RPMI7951 (cell line): ENCODE results near the gene GLI1. TPM values are rescaled to one million over a fixed set of nuclear protein-coding genes. Genes with fewer than 3 reads are reported as not detected.
"Not testable (repeated sequence)": the region's sequence is repeated elsewhere in the genome, so short reads cannot be mapped to it uniquely, and the experiment has no call there.

Experiments
- DNase-seq: peaks from one replicate; pipeline ENCODE4 v3.0.0-alpha.2; 2012; ENCODE audit warnings: low read depth
- total RNA-seq: library from RNA; depleted of rRNA; stranded (reverse); fragments of >200 nt; shearing (Covaris generic); gene quantifications from 2 replicates; pipeline ENCODE4 v1.2.3, GENCODE V29; 2014

GLI1 gene
- total RNA-seq, 1 experiment from 2014 or later, result 0.60 TPM

DNA sequence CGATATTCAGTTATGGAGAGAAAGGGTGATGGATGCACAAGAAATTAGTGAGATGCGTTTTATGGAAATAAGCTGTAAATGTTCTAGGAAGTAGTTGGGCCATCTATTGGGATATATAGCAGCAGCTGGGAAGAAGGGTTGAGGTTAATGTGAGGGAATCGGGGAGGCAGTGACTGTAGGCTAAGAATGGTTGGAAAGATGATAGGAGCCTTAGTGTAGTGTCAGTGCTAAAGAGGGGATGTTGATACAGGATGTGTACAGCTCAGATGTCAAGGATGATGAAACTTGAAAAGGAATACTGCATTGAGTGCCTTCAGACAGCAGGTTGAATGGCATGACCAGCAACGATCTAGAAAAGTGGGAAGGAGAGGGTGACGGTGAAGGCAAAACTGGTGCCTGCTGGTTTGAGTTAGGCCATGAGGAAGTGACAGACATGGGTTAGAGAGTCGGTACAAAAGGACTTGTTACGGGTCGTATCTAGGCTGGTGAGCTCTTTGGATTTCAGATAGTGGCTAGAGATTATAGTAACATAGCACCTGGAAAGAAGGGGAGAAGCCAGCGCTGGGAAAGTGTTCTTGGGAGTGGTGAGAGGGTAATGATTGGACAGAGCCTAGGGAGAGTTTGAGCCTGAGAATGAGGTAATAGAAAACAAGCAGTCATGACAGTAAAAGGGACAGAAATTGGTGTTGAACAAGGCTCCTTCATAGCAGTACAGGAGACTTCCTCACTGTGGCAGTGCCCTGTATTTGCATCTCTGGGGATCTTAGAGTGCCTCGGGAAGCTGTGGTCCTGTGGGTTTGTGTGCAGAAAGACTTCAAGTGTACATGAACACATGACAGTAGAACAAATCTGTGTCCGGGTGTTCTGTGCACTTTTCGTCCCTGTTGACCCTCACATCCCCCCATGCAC is 37.9 kb downstream of the GLI1 start:
- DNase-seq, result no peak

DNA sequence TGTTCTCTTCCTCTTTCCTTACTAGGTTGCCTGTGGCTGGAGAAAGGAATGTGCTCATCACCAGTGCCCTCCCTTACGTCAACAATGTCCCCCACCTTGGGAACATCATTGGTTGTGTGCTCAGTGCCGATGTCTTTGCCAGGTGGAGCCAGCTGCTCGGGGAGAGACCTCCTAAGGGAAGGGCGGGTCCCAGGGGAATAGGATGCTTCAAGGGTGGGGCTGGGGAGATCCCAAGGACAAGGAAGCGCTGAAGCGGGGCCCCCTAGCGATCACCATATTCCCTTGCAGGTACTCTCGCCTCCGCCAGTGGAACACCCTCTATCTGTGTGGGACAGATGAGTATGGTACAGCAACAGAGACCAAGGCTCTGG is 38.5 kb downstream of the GLI1 start:
- DNase-seq, result no peak

DNA sequence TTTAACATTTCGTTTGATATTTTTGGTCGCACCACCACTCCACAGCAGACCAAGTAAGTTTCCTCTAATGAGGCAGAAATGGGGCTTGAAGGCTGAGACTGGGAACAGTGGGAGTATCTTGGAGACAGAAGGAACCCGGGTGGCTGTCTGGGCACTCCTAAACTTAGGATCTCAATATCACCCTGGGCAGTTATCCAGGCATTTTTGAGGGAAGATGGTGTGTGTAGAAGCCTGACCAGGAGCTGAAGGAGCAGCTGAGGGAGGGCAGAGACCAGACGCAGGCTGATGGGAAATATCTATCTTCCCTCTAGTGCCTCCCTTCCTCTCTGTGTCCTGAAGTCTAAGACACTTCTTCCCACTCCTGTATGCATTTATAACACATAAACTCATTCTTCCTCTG is 39.0 kb downstream of the GLI1 start:
- no peak for DNase-seq

DNA sequence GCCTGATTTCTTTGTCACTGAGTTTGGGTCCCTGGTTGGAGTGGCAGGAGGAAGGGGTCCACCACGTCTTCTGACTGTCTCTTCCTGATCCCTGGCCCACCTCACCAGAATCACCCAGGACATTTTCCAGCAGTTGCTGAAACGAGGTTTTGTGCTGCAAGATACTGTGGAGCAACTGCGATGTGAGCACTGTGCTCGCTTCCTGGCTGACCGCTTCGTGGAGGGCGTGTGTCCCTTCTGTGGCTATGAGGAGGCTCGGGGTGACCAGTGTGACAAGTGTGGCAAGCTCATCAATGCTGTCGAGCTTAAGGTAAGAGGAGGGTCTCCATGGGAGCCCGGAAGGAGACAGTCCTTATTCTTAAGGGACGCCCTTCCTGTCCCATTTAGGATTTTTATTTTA is 40.6 kb downstream of the GLI1 start:
- DNase-seq, result no peak

DNA sequence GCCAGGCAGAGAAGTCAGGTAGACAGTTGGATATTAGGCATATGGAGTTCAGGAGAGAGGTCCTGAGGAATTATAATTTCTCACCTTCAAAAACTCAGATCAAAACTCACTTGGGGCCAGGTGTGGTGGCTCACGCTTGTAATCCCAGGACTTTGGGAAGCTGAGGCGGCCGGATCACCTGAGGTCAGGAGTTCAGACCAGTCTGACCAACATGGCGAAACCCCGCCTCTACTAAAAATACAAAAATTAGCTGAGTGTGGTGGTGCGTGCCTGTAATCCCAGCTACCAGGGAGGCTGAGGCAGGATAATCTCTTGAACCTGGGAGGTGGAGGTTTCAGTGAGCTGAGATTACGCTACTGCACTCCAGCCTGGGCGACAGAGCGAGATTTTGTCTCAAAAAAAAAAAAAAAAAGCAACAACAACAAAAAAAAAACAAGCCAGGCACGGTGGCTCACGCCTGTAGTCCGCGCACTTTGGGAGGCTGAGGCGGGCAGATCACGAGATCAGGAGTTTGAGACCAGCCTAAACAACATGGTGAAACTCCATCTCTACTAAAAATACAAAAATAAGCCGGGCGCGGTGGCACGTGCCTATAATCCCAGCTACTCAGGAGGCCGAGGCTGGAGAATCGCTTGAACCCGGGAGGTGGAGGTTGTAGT is 42.9 kb downstream of the GLI1 start:
- not testable (repeated sequence) for DNase-seq

DNA sequence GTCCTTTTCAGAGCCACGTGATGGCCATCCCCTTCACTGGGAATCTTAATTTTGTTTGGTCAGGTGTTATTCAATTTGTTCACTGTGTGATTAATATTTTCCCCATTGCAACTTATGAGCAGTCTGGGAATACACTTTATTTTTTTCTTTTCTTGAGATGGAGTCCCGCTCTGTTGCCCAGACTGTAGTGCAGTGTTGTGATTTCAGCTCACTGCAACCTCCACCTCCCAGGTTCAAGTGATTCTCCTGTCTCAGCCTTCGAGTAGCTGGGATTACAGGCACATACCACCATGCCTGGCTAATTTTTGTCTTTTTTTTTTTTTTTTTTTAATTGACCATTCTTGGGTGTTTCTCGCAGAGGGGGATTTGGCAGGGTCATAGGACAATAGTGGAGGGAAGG is 47.0 kb downstream of the GLI1 start:
- not testable (repeated sequence) for DNase-seq

DNA sequence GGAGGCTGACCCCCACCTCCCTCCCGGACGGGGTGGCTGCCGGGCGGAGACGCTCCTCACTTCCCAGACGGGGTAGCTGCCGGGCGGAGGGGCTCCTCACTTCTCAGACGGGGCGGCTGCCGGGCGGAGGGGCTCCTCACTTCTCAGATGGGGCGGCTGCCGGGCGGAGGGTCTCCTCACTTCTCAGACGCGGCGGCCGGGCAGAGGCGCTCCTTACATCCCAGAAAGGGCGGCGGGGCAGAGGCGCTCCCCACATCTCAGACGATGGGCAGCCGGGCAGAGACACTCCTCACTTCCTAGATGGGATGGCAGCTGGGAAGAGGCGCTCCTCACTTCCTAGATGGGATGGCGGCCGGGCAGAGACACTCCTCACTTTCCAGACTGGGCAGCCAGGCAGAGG is 48.2 kb downstream of the GLI1 start:
- DNase-seq, result not testable (repeated sequence)

DNA sequence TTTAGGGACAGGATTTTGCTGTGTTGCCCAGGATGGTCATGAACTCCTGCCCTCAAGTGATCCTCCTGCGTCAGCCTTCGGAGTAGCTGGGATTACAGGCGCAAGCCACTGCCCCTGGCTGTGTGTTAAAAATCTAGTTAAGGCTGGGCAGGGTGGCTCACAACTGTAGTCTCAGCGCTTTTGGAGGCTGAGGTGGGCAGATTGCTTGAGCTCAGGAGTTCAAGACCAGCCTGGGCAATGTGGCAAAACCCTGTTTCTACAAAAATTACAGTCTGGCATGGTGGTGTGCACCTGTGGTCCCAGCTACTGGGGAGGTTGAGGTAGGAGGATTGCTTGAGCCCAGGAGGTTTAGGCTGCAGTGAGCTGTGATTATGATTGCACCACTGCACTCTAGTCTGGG is 51.6 kb downstream of the GLI1 start:
- DNase-seq, result no peak

DNA sequence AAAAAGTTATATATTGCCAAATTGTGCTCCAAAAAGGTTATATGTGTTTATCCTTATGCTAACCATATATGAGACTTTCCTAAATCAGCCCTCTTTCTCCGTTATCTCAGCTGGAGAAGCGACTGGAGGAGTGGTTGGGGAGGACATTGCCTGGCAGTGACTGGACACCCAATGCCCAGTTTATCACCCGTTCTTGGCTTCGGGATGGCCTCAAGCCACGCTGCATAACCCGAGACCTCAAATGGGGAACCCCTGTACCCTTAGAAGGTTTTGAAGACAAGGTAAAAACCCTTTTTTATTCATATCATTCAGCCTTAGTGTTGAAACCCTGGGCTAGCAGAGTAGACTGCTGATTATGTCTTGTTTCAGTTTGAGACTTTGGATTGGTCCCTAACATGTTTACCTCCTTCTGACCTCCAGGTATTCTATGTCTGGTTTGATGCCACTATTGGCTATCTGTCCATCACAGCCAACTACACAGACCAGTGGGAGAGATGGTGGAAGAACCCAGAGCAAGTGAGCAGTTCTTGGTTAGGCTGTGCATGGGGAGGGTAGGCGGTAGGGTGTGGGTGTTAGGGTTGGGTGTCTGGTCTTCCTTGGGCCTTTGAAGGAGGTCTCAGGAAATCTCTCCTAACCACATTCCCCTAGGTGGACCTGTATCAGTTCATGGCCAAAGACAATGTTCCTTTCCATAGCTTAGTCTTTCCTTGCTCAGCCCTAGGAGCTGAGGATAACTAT is 52.2 kb downstream of the GLI1 start:
- no peak for DNase-seq

DNA sequence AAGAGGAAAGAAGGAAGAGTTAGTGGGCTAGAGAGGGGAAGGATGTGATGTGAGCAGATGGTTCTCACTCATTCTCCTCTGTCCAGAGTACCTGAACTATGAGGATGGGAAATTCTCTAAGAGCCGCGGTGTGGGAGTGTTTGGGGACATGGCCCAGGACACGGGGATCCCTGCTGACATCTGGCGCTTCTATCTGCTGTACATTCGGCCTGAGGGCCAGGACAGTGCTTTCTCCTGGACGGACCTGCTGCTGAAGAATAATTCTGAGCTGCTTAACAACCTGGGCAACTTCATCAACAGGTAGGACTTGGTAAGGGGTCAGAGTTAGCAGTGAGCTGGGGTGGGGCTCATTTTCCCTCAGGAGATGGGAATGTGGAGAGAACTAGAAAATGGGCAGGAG is 53.1 kb downstream of the GLI1 start:
- no peak for DNase-seq

DNA sequence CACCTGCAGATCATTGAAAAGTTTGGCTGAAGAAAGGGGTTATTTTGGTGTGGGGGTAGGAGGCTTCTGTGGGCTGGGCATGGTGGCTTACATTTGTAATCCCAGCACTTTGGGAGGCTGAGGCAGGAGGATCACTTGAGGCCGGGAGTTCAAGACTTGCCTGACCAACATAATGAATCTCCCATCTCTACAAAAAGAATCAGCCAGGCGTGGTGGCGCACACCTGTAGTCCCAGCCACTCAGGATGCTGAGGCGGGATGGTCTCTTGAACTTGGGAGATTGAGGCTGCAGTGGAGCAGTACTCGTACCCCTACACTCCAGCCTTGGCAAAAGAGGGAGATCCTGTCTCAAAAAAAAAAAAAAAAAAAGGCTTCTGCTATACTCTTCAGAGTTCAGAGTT is 53.7 kb downstream of the GLI1 start:
- DNase-seq, result no peak

DNA sequence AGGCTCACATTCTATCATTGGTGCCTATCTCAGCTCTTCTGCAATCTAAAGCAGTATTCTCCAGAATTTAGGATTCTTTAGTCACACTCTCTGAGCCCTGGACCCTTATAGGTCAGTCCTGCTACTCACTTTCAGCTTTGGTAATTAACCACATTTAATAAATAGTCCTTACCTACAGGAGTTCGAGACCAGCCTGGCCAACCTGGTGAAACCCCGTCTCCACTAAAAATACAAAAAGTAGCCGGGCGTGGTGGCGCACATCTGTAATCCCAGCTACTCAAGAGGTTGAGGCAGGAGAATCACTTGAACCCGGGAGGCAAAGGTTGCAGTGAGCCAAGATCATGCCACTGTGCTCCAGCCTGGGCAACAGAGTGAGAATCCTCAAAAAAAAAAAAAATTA is 54.1 kb downstream of the GLI1 start:
- DNase-seq, result not testable (repeated sequence)

DNA sequence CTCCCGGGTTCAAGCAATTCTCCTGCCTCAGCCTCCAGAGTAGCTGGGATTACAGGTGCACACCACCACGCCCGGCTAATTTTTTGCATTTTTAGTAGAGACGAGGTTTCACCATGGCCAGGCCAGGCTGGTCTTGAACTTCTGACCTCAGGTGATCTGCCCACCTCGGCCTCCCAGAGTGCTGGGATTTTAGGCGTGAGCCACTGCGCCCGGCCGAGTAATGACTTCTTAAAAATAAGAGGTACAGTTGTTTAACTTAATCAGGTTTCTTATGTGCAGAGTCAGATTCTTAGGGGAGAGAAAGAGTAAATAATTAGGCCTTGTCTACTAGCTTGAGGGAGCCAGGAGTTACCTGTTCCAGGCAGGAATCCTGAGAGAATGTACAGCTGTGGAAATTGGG is 54.7 kb downstream of the GLI1 start:
- DNase-seq, result not testable (repeated sequence)

DNA sequence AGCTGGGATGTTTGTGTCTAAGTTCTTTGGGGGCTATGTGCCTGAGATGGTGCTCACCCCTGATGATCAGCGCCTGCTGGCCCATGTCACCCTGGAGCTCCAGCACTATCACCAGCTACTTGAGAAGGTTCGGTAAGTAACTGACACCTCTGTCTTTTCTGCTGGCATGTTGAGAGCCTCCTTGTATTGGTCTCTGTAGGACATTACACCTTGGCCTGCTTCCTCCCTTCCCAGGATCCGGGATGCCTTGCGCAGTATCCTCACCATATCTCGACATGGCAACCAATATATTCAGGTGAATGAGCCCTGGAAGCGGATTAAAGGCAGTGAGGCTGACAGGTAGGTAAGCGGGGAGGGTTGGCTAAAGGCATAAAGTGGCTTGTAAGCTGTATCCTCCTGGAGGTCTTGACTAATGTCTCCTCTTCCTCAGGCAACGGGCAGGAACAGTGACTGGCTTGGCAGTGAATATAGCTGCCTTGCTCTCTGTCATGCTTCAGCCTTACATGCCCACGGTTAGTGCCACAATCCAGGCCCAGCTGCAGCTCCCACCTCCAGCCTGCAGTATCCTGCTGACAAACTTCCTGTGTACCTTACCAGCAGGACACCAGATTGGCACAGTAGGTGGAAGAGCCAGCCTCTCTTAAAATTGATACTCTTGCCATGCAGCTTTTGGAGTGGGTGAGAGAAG is 55.3 kb downstream of the GLI1 start:
- no peak for DNase-seq

DNA sequence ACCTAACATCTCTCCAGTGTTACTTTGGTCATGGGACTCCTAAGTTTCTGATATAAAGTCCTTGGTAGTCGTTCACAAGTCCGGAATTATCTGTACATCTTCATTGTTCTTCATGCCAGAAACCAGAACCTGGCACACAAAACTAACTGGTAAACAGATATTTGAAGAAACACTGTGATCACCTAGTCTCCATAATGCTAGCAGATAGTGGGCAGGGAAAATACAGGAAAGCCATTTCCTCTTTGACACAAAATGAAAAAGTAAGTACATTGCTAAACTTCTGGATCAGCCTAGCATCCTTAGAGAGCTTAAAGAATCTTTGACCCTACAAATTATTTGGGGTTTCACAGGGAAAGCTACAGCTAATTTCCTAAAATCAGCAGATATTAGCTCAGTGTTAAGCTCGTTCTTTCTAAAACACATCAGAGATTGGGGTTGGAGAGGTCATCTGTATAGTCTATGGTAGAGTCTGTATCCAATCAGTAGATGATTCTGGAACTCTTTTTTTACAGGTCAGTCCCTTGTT is 55.9 kb downstream of the GLI1 start:
- DNase-seq, result no peak

DNA sequence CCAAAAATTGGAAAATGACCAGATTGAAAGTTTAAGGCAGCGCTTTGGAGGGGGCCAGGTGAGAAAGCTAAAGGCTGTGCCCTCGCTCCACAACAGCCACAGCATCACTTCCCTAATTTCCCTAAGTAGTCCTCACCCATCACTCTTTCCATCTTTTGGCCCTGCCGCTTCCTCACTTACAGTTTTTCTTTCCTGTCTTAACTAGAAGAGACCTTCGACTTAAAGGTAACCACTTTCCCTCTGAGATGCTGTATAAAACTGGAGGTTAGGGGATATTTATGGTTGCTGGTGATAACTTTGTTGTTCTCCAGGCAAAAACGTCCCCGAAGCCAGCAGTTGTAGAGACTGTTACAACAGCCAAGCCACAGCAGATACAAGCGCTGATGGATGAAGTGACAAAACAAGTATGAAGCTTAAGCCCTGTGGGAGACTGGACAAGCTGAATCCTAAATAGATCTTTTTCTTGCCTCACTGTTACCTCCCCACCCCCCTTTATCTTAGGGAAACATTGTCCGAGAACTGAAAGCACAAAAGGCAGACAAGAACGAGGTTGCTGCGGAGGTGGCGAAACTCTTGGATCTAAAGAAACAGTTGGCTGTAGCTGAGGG is 56.5 kb downstream of the GLI1 start:
- DNase-seq, result no peak

DNA sequence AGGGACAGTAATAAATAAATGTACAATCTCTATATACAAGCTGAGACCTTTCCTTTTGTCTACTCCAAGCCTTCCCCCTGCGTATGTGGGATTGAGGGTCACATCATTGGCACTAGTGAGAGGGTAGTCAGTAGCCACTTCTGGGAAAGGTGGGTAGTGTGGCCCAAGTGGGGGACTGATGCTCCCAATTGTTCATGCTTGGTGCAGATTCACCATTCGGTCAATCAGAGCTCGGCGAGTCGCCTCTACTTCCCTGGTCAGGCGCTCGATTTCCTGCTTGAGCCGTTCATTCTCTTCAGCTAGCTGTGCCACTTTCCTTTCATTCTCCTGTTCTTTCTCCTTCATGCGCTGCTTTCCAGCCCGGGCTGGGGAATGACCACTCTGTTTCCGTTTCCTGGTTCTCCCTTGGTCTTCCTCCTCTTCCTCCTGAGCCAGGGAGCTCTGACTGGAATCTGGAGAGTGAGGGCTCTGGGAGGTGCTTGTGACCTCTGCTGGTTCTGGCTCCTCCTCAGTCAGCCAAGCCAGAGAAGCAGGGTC is 57.1 kb downstream of the GLI1 start:
- no peak for DNase-seq

DNA sequence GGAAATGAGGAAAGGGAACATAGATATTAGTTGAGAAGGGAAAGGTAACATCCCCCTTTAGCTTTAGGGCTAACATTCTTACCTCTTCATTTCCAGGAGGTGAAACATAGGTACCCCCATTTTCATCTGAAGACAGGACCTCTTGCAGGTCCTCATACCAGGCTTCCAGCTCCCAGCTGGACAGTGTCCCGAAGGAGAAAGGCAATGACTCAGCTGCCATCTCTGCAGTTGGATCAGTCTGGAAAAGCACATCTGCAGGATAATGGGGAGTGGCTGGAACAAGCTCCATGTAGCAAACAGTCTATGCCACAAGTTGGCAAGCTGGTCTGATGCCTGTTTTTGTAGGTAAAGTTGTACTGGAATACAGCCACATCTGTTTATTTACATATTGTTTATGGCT is 57.6 kb downstream of the GLI1 start:
- peak; percentile 72 for DNase-seq

DNA sequence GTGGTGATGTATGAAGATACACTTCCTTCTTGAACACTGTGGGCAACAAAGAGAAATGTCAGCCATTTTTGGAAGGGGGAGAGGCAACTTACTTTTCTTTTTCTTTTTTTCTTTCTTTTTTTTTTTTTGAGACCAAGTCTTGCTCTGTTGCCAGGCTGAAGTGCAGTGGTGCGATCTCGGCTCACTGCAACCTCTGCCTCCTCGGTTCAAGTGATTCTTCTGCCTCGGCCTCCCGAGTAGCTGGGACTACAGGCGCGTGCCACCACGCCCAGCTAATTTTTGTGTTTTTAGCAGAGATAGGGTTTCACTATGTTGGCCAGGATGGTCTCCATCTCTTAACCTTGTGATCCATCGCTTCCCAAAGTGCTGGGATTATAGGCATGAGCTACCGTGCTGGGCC is 58.1 kb downstream of the GLI1 start:
- not testable (repeated sequence) for DNase-seq

DNA sequence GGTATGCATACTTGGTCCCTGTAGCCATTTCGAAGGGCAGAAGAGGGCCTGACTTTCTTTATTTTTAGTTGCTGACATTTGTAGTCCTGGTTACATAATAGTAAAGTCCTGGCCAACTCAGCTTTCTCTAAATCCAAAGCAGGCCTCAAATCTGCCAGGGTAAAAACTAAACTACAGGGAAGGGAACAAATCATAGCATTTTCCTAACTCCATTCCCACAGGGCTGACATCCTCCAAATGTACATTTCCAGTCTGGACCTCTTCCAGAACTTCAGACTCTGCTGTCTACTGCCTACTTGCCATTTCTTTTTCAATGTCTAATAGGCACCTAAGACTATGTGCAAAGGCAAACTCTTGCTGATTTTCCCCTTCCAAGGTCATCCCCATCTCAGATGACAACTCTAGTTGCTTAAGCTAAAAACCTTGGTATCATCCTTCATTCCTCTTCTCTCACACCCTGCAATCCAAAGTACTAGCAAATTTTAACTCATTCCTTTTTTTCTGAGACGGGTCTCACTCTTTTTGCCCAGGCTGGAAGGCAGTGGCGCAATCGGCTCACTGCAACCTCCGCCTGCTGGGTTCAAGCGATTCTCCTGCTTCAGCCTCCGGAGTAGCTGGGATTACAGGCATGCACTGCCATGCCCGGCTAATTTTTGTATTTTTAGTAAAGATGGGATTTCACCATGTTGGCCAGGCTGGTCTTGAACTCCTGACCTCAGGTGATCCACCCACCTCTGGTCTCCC is 58.8 kb downstream of the GLI1 start:
- no peak for DNase-seq
